HCT116 (cell line): Measurements from ENCODE around the gene NKX6-2. TPM values are rescaled to one million over a fixed set of nuclear protein-coding genes. Genes with fewer than 3 reads are reported as not detected.

Source experiments
- ATAC-seq: fragments of 200-7000 bp; cut with Tn5 transposase; 2 replicates; pipeline ENCODE4 v1.9.1; 2020; ENCODE audit warnings: mild to moderate bottlenecking, moderate library complexity
- BruUV-seq: library from RNA; stranded (reverse); fragments of 400-500 nt; replicated peaks from 2 replicates; lab custom pipeline; 2021; lab: Mats Ljungman, UMichigan
- CTCF ChIA-PET: fragments of 300-600 bp; sonication (Branson Sonifier 250); formaldehyde crosslinking; loops from one replicate; lab custom pipeline; 2021; ENCODE audit warnings: antibody characterized with exemption; lab: Charles Lee
- POLR2A ChIA-PET: fragments of 300-600, 350-600 bp; sonication (Branson Sonifier 250); formaldehyde crosslinking; loops from one replicate; lab custom pipeline; 2021; ENCODE audit warnings: antibody characterized with exemption; lab: Charles Lee
- RAD21 ChIA-PET, 2 experiments: fragments of 300-600 bp; sonication (Branson Sonifier 250); formaldehyde crosslinking; loops; one replicate each; lab custom pipeline; 2023; ENCODE audit warnings: low total read pairs in 2 of 2; ENCODE audit not compliant: uncharacterized antibody in 2 of 2, unreplicated experiment in 2 of 2, low non-redundant PET in 1 of 2; lab: Charles Lee
- DNase-seq: peaks from one replicate; pipeline ENCODE4 v3.0.0-alpha.2; 2010; ENCODE audit warnings: low read depth, low spot score
- H2AFZ ChIP-seq: fragments of 200-600 bp; shearing (Covaris generic), sonication (generic); 2 replicates; pipeline ENCODE4 v1.6.1; 2017; ENCODE audit warnings: low read depth, mixed run types, mixed read lengths, antibody characterized with exemption, low read length; ENCODE audit not compliant: poor library complexity, severe bottlenecking
- H3K27ac ChIP-seq: 2 replicates; pipeline ENCODE4 v1.5.1; 2012; ENCODE audit warnings: low read depth, low read length
- H3K27me3 ChIP-seq: fragments of 200-600 bp; sonication (generic); 2 replicates; pipeline ENCODE4 v1.6.1; 2016; ENCODE audit warnings: mixed run types, low read length, mixed read lengths; ENCODE audit not compliant: insufficient read depth
- H3K36me3 ChIP-seq, 2 experiments: fragments of 200-500 bp in 1 of 2; fragments of 200-600 bp in 1 of 2; sonication (Bioruptor generic) in 1 of 2; sonication (generic) in 1 of 2; 2 replicates each; pipeline versions ENCODE4 v1.5.1 to v1.6.1; 2014 to 2016; ENCODE audit warnings: low read length in 2 of 2, inconsistent platforms in 1 of 2, mixed read lengths in 1 of 2, mixed run types in 1 of 2; ENCODE audit not compliant: insufficient read depth in 2 of 2, control insufficient read depth in 1 of 2
- H3K4me1 ChIP-seq, 2 experiments: fragments of 200-600 bp in 1 of 2; sonication (generic) in 1 of 2; 2 replicates each; pipeline versions ENCODE4 v1.5.1 to v1.6.1; 2012 to 2017; ENCODE audit warnings: low read length in 2 of 2, inconsistent platforms in 1 of 2, mild to moderate bottlenecking in 1 of 2, mixed read lengths in 1 of 2, mixed run types in 1 of 2, moderate library complexity in 1 of 2; ENCODE audit not compliant: insufficient read depth in 2 of 2, control insufficient read depth in 1 of 2
- H3K4me2 ChIP-seq: fragments of 200-600 bp; sonication (generic); 2 replicates; pipeline ENCODE4 v1.6.1; 2017; ENCODE audit warnings: mixed run types, low read length, mixed read lengths
- H3K4me3 ChIP-seq, 2 experiments: fragments of 200-600 bp in 1 of 2; sonication (generic) in 1 of 2; replicated peaks in 1 of 2; 2 replicates each; pipeline ENCODE4 v1.5.1; 2011 to 2016; ENCODE audit warnings: low read length in 2 of 2, control low read depth in 1 of 2, low read depth in 1 of 2, mild to moderate bottlenecking in 1 of 2, mixed read lengths in 1 of 2, mixed run types in 1 of 2
- H3K79me2 ChIP-seq: fragments of 200-600 bp; sonication (generic); 2 replicates; pipeline ENCODE4 v1.6.1; 2017; ENCODE audit warnings: mild to moderate bottlenecking, mixed run types, low read length, moderate library complexity, mixed read lengths; ENCODE audit not compliant: insufficient read depth
- H3K9ac ChIP-seq: fragments of 200-600 bp; sonication (generic); 2 replicates; pipeline ENCODE4 v1.6.1; 2016; ENCODE audit warnings: low read length, mixed read lengths
- H3K9me2 ChIP-seq: fragments of 200-600 bp; sonication (generic), shearing (Covaris generic); 2 replicates; pipeline ENCODE4 v1.6.1; 2017; ENCODE audit warnings: mixed run types, mild to moderate bottlenecking, moderate library complexity; ENCODE audit not compliant: insufficient read depth
- H3K9me3 ChIP-seq, 2 experiments: fragments of 200-500 bp in 1 of 2; fragments of 200-600 bp in 1 of 2; sonication (Bioruptor generic) in 1 of 2; sonication (generic) in 1 of 2; 2 replicates each; pipeline ENCODE4 v1.6.1; 2014 to 2017; ENCODE audit warnings: low read length in 2 of 2, mixed read lengths in 2 of 2, inconsistent platforms in 1 of 2, low read depth in 1 of 2, mild to moderate bottlenecking in 1 of 2, mixed run types in 1 of 2, moderate library complexity in 1 of 2; ENCODE audit not compliant: control insufficient read depth in 1 of 2, insufficient read depth in 1 of 2
- H4K20me1 ChIP-seq: fragments of 200-600 bp; sonication (generic), shearing (Covaris generic); 2 replicates; pipeline ENCODE4 v1.6.1; 2017; ENCODE audit warnings: mixed run types, mild to moderate bottlenecking, moderate library complexity; ENCODE audit not compliant: insufficient read depth
- ATF3 ChIP-seq: IDR thresholded peaks from 2 replicates; pipeline ENCODE4 v1.6.1; 2012
- CTCF ChIP-seq, 3 experiments: fragments of 200-600 bp in 1 of 3; sonication (generic) in 1 of 3; IDR thresholded peaks in 2 of 3; conservative IDR thresholded peaks in 1 of 3; 2 replicates each; pipeline ENCODE4 v1.5.1; 2012 to 2017; ENCODE audit warnings: low read depth in 2 of 3, low read length in 2 of 3, antibody characterized with exemption in 1 of 3, borderline replicate concordance in 1 of 3, control low read depth in 1 of 3, mild to moderate bottlenecking in 1 of 3, mixed read lengths in 1 of 3, mixed run types in 1 of 3, moderate library complexity in 1 of 3; ENCODE audit not compliant: insufficient read depth in 1 of 3
- EGR1 ChIP-seq: IDR thresholded peaks from 2 replicates; pipeline ENCODE4 v1.6.1; 2012; ENCODE audit warnings: low read depth
- EZH2 ChIP-seq: fragments of 200-600 bp; sonication (generic); IDR thresholded peaks from 2 replicates; pipeline ENCODE4 v1.6.1; 2017; ENCODE audit warnings: antibody characterized with exemption, mixed run types
- EZH2phosphoT487 ChIP-seq: fragments of 200-600 bp; IDR thresholded peaks from 2 replicates; pipeline ENCODE4 v1.6.1; 2018; ENCODE audit warnings: antibody characterized with exemption, borderline replicate concordance
- FOSL1 ChIP-seq: IDR thresholded peaks from 2 replicates; pipeline ENCODE4 v1.6.1; 2012; ENCODE audit warnings: low read depth
- JUND ChIP-seq: IDR thresholded peaks from 2 replicates; pipeline ENCODE4 v1.6.1; 2012
- MAX ChIP-seq: IDR thresholded peaks from 2 replicates; pipeline ENCODE4 v1.6.1; 2012
- POLR2AphosphoS5 ChIP-seq: IDR thresholded peaks from 2 replicates; pipeline ENCODE4 v1.6.1; 2011; ENCODE audit warnings: mild to moderate bottlenecking, low read depth, low read length, moderate library complexity
- RAD21 ChIP-seq: IDR thresholded peaks from 2 replicates; pipeline ENCODE4 v1.6.1; 2012; ENCODE audit warnings: low read depth, mild to moderate bottlenecking
- SIN3A ChIP-seq: IDR thresholded peaks from 2 replicates; pipeline ENCODE4 v1.6.1; 2012; ENCODE audit warnings: low read depth
- SP1 ChIP-seq: IDR thresholded peaks from 2 replicates; pipeline ENCODE4 v1.6.1; 2012; ENCODE audit warnings: low read depth
- SRF ChIP-seq: IDR thresholded peaks from 2 replicates; pipeline ENCODE4 v1.6.1; 2012; ENCODE audit warnings: low read depth
- TCF7L2 ChIP-seq: IDR thresholded peaks from 2 replicates; pipeline ENCODE4 v1.7.0; 2011; ENCODE audit warnings: borderline replicate concordance, inconsistent platforms; ENCODE audit not compliant: insufficient read depth, insufficient read length; ENCODE audit errors: extremely low read depth
- YY1 ChIP-seq: IDR thresholded peaks from 2 replicates; pipeline ENCODE4 v1.6.1; 2011; ENCODE audit warnings: low read length, low read depth, moderate library complexity, mild to moderate bottlenecking; ENCODE audit not compliant: insufficient replicate concordance; ENCODE audit errors: extremely low read depth
- ZNF274 ChIP-seq: fragments of 200-500 bp; sonication (Bioruptor generic); IDR thresholded peaks from 2 replicates; pipeline ENCODE4 v1.6.1; 2014; ENCODE audit warnings: mild to moderate bottlenecking, low read depth, low read length, inconsistent platforms
- intact Hi-C: fragments of 100-400 bp; cut with micrococcal nuclease; formaldehyde crosslinking; loops from 2 replicates; pipeline ENCODE4 v1.10.0; 2022
- total RNA-seq: library from RNA; stranded (reverse); gene quantifications from one replicate; pipeline ENCODE4 v1.2.1, GENCODE V29; 2021; ENCODE audit not compliant: unreplicated experiment
- TF ChIP-seq, protein P1 (sequence below): IDR thresholded peaks from 2 replicates; pipeline ENCODE4 v1.6.1; 2012; ENCODE audit warnings: low read depth

The NKX6-2 gene
- total RNA-seq, 1 experiment from 2014 or later: not detected

- H3K27ac ChIP-seq: no peak overlapping the region
- no peaks in the 10 kb centered on the region for H3K27me3 ChIP-seq
- H4K20me1 ChIP-seq: no peaks in the 10 kb centered on the region
- ATAC-seq (no peak), DNase-seq (no peak)
- intact Hi-C loops: no loop called here
- no peaks in the 10 kb centered on the region for H3K9me2 ChIP-seq
- BruUV-seq: no TSS peak
- ChIA-PET CTCF (no interaction called here), RAD21 (no interaction called here), POLR2A (no interaction called here)
- H3K9ac ChIP-seq: no peak overlapping the region
- TF ChIP-seq SP1: no peak
- no peak for TF ChIP-seq JUND
- TF ChIP-seq RAD21: no peak
- no peak for TF ChIP-seq TCF7L2
- no peak for TF ChIP-seq SRF
- TF ChIP-seq FOSL1: no peak
- no peak for TF ChIP-seq EGR1
- TF ChIP-seq ZNF274: no peak
- TF ChIP-seq EZH2phosphoT487: no peak
- no peak for TF ChIP-seq ATF3
- no peak for TF ChIP-seq POLR2AphosphoS5
- TF ChIP-seq EZH2: no peak
- no peak for TF ChIP-seq YY1
- no peak for TF ChIP-seq CTCF (IDR thresholded peaks at IDR 0.05 in 2 of 3, conservative IDR thresholded peaks at IDR 0.05 in 1 of 3; ENCODE audit: borderline replicate concordance in 1 of 3, insufficient read depth in 1 of 3, low read depth in 2 of 3, low read length in 2 of 3)
- TF ChIP-seq SIN3A: no peak
- no peak for TF ChIP-seq MAX
- TF ChIP-seq, protein P1, sequence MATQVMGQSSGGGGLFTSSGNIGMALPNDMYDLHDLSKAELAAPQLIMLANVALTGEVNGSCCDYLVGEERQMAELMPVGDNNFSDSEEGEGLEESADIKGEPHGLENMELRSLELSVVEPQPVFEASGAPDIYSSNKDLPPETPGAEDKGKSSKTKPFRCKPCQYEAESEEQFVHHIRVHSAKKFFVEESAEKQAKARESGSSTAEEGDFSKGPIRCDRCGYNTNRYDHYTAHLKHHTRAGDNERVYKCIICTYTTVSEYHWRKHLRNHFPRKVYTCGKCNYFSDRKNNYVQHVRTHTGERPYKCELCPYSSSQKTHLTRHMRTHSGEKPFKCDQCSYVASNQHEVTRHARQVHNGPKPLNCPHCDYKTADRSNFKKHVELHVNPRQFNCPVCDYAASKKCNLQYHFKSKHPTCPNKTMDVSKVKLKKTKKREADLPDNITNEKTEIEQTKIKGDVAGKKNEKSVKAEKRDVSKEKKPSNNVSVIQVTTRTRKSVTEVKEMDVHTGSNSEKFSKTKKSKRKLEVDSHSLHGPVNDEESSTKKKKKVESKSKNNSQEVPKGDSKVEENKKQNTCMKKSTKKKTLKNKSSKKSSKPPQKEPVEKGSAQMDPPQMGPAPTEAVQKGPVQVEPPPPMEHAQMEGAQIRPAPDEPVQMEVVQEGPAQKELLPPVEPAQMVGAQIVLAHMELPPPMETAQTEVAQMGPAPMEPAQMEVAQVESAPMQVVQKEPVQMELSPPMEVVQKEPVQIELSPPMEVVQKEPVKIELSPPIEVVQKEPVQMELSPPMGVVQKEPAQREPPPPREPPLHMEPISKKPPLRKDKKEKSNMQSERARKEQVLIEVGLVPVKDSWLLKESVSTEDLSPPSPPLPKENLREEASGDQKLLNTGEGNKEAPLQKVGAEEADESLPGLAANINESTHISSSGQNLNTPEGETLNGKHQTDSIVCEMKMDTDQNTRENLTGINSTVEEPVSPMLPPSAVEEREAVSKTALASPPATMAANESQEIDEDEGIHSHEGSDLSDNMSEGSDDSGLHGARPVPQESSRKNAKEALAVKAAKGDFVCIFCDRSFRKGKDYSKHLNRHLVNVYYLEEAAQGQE: no peak
- no peak overlapping the region for H3K4me3 ChIP-seq
- H3K36me3 ChIP-seq: no peaks in the 10 kb centered on the region
- no peaks in the 10 kb centered on the region for H3K9me3 ChIP-seq
- H3K79me2 ChIP-seq: no peaks in the 10 kb centered on the region
- no peak overlapping the region for H2AFZ ChIP-seq
- H3K4me1 ChIP-seq: no peaks in the 10 kb centered on the region
- no peak overlapping the region for H3K4me2 ChIP-seq
Observed at GRCh38 chr10:132749371-132749795, 36.6 kb downstream of the NKX6-2 start.
